Adipose tissue (tissue), 3 donors: Measurements from ENCODE around the gene TFDP1. TPM values are rescaled to one million over a fixed set of nuclear protein-coding genes. Genes with fewer than 3 reads are reported as not detected.

Experiments used
- H3K27ac ChIP-seq: one replicate; pipeline ENCODE4 v1.5.1; 2013; ENCODE audit warnings: low read depth, low read length
- WGBS, 3 donors: extraction: QIAGEN DNeasy Blood & Tissue Kit; methylation state at CpG; one replicate each; pipeline ENCODE4 v1.1.7; 2013; 5-methylcytosine and 5-hydroxymethylcytosine counted together
- polyA plus RNA-seq, 3 donors: library from polyadenylated mRNA; stranded (reverse); fragments of 200-250 nt; gene quantifications; one replicate each; pipeline ENCODE4 v1.2.3, GENCODE V29; 2013
- donor health status: healthy with polysubstance abuse.
- donor health status: Bipolar disorder and iron deficiency.
- donor health status: healthy.

Gene TFDP1
- polyA plus RNA-seq, 3 donors, result 10.5 to 64.2 (median 33.2) TPM

- H3K27ac ChIP-seq, result no peak overlapping the region
- WGBS, 3 donors, result 72 to 82% (median 80%) methylated on average over 27 of the region's 27 CpGs
Observed at GRCh38 chr13:113547238-113547971, 37.1 kb upstream of the TFDP1 start.

DNA sequence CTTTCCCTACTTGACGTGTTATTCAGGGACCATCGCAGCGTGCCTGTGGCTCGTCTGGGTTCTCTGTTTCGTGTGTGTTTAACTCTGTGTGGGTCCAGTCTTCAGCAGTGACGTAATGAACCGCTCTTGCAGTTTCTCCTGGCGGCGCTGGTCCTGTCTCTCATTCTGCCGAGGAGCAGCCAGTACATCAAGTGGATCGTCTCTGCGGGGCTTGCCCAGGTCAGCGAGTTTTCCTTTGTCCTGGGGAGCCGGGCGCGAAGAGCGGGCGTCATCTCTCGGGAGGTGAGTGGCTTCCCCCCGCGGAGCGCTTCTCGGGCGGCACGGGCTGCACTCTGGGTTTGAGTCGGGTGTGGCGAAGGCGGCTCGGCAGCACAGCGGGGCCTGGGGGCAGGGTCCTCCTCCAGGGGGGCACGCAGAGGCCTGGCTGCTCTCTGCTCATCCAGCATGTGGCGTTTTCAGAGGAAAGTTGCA is 36.3 kb upstream of the TFDP1 start:
- 76 to 95% (median 87%) methylated on average over 32 of the region's 32 CpGs for WGBS, 3 donors
- H3K27ac ChIP-seq, result no peak overlapping the region

- no peak overlapping the region for H3K27ac ChIP-seq
- WGBS, 3 donors, result 83 to 86% (median 83%) methylated on average over 25 of the region's 25 CpGs
Observed at GRCh38 chr13:113548778-113549621, 35.6 kb upstream of the TFDP1 start.

GRCh38 chr13:113550453-113550852 is 34.1 kb upstream of the TFDP1 start:
- no peak overlapping the region for H3K27ac ChIP-seq
- WGBS, 3 donors, result 84 to 93% (median 91%) methylated on average over 9 of the region's 9 CpGs

DNA sequence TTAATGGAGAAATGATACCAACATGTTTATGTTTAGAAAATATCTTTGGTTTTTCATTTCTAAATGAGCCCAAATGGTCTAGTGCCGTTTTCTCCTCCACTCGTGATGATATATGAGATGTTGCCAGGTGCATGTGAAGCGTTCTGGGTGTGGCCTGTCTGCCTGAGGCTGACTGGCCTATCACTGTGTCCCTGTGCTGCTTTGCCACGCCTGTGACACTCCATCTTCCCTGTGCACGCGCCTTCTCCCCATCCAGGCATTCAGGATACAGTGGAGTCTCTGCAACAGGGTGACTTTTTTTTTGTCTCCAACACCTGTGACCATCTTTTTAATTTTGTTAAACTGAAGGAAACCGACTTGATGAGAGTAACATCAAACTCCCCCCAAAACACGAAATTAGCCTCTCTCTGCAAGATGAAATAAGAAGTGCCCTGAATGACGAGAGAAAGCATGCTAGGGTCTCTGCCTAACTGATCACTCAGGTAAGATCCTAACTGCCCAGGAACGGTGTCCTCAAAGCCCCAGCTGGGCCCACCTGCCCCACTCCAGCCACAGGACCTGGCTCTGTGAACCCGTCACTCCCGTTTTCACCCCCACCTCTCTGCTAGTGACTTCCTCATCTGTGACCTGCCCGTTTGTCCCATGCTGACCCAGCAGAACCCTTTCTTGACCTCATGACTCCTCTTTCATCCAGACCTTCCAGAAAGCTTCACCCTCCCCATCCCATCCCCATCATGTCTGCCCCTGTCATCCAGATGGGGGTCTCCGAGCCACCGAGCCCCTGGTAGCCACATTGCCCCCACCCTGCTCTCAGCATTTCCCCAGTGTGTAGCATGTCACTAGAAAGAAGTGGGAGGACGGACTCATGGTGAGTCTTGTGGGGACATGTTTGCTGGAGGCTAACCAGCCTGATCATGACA is 33.2 kb upstream of the TFDP1 start:
- WGBS, 3 donors, result 79 to 90% (median 84%) methylated on average over 16 of the region's 16 CpGs
- H3K27ac ChIP-seq, result no peak overlapping the region

GRCh38 chr13:113552079-113552478 is 32.5 kb upstream of the TFDP1 start:
- 91 to 95% (median 94%) methylated on average over 11 of the region's 11 CpGs for WGBS, 3 donors
- no peak overlapping the region for H3K27ac ChIP-seq

DNA sequence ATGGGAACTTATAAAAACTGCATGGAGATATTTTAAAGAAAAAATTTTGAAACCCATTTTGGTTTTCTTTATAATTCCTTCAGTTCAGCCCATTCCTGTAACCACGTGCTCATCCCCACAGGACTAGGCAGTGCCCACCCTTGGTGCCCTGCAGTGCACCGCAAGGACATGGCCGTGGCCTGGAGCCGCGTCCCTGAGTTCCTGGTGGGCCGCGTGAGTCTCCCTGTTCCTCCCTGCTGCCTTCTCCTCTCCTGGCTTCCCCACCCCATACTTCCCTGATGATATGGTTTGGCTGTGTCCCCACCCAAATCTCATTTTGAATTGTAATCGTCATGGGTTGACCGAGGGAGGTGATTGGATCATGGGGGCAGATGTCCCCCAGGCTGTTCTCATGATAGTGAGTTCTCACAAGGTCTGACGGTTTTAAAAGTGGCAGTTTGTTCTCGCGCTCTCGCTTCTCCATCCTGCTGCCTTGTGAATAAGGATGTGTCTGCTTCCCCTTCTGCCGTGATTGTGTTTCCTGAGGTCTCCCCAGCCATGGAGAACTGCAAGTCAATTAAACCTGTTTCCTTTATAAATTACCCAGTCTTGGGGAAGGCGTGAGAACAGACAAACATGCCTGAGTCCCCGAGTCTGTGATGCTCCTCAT is 31.6 kb upstream of the TFDP1 start:
- H3K27ac ChIP-seq, result no peak overlapping the region
- WGBS, 3 donors, result 48 to 78% (median 60%) methylated on average over 16 of the region's 16 CpGs

GRCh38 chr13:113553511-113554332 is 30.8 kb upstream of the TFDP1 start:
- H3K27ac ChIP-seq, result no peak overlapping the region
- 79 to 88% (median 79%) methylated on average over 16 of the region's 16 CpGs for WGBS, 3 donors

GRCh38 chr13:113554333-113554700 is 30.2 kb upstream of the TFDP1 start:
- WGBS, 3 donors, result 77 to 85% (median 80%) methylated on average over 9 of the region's 9 CpGs
- no peak overlapping the region for H3K27ac ChIP-seq

DNA sequence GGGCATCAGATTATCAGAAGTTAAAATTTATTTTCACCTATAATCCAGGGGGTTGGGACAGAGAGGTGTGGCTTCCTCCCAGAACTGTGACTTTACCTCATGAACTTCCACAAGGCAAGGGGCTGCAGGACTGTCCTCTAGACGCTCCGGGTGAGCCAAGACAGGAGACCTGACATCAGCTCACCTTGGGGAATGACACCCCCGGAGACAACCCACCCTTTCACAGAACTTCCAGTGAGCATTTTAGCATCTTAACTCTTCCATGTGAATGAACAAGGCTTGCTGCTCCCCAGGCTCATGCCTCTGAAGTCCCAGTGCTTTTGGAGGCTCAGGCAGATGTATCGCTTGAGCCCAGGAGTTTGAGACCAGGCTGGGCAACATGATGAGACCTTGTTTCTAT is 29.4 kb upstream of the TFDP1 start:
- H3K27ac ChIP-seq, result no peak overlapping the region
- 82 to 97% (median 90%) methylated on average over 4 of the region's 4 CpGs for WGBS, 3 donors

DNA sequence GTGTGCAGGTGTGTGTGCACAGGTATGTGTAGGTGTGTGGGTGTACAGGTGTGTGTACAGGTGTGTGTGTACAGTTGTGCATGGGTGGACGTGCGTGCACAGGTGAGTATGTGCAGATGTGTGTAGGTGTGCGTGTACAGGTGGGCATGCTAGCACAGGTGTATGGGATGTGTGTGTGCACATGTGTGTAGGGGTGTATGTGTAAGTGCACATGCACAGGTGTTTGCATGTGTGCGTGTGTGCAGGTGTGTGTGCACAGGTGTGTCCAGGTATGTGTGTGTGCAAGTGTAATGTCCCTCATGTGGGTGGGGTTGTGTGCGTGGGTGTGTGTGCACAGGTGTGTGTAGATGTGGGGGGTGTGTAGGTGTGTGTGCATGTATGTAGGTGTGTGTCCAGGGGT is 27.5 kb upstream of the TFDP1 start:
- WGBS, 3 donors, result 91 to 97% (median 94%) methylated on average over 5 of the region's 5 CpGs
- no peak overlapping the region for H3K27ac ChIP-seq

- WGBS, 3 donors, result 87 to 92% (median 89%) methylated on average over 6 of the region's 6 CpGs
- no peak overlapping the region for H3K27ac ChIP-seq
Observed at GRCh38 chr13:113558461-113558860, 26.1 kb upstream of the TFDP1 start.

DNA sequence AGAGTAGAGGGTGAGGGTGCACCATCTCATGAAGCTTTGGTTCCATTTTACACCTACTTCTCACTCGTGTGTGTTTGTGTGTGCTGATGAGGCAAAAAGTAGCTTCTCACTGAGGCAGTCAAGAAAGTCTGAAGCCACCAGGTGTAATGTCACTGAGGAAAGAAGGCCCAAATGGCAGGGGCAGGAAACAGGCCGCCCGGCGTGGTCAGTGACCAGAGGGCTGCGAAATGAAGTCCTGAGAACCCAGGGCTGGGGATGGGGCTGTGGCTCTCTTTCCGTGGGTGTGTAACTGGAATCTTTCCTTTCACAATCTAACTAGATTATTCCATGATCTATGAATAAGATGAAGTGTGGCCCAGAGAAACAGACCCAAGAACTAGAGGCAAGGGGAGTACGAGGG is 25.5 kb upstream of the TFDP1 start:
- WGBS, 3 donors, result 75 to 90% (median 82%) methylated on average over 7 of the region's 7 CpGs
- no peak overlapping the region for H3K27ac ChIP-seq

DNA sequence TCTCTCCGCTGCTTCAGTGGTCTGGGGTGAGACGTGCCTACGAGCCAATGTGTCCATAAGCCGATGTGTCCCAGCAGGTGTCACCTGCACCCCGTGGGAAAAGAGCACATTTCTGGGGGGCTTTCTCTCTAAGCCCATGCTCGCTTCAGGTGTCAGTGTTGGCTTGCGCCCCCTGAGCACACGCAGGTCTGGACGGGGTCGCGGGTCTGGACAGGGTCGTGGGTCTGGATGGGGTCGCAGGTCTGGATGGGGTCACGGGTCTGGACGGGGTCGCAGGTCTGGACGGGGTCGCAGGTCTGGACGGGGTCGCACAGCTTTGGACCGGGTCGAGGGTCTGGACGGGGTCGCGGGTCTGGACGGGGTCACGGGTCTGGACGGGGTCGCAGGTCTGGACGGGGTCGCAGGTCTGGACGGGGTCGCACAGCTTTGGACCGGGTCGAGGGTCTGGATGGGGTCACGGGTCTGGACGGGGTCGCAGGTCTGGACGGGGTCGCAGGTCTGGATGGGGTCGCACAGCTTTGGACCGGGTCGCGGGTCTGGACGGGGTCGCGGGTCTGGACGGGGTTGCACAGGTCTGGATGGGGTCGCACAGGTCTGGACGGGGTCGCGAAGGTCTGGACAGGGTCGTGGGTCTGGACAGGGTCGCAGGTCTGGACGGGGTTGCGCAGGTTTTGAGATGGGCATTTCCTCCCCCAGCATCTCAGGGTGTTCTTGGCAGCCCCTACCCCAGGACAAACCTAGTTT is 24.5 kb upstream of the TFDP1 start:
- no peak overlapping the region for H3K27ac ChIP-seq
- 81 to 91% (median 86%) methylated on average over 37 to 56 of the region's 56 CpGs for WGBS, 3 donors

DNA sequence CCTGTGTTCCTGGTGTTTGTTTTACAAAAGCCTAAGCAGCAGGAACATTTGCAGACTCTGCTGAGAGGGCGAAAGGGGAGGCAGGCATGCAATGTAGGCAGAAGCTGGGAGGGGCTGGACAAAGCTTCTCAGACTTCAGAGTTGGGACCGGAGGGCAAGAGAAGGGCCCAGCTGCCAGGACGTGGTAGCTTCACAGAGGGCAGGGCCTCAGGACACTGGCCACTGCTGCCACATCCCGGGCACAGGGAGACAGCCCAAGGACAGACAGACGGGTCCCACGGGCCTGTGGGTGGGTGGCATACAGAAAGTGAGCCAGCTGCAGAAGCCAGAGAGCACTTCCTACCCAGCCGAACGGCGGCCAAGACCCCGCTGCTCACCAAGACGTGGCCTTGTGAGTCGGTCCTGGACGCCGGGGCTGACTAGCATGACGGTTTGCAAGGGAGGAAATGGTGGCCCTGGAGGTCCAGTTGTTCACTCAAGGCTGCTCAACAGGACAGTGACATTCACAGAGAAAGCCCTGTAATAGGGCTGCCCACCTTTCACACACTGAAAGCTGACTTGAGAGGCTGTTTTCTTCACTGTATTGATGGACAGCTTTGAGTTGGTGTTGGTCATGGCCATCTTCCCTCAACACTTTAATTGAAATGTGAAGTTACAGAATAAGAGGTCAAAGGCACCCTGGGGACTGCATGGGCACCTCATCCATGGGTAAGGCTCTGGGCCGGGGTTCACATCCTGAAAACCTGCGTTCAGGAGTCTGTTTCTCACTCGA is 23.7 kb upstream of the TFDP1 start:
- H3K27ac ChIP-seq, result no peak overlapping the region
- 85 to 86% (median 85%) methylated on average over 18 of the region's 18 CpGs for WGBS, 3 donors

- no peak overlapping the region for H3K27ac ChIP-seq
- whole genome bisulfite sequencing, 3 donors, result 86 to 89% (median 88%) methylated on average over 19 of the region's 19 CpGs
Observed at GRCh38 chr13:113561417-113562084, 23.0 kb upstream of the TFDP1 start.
